Measurements from ENCODE around the gene MEAK7.
A peak's percentile ranks its signal among the peaks of the same experiment; 100 is the strongest.

MEAK7 gene, protein sequence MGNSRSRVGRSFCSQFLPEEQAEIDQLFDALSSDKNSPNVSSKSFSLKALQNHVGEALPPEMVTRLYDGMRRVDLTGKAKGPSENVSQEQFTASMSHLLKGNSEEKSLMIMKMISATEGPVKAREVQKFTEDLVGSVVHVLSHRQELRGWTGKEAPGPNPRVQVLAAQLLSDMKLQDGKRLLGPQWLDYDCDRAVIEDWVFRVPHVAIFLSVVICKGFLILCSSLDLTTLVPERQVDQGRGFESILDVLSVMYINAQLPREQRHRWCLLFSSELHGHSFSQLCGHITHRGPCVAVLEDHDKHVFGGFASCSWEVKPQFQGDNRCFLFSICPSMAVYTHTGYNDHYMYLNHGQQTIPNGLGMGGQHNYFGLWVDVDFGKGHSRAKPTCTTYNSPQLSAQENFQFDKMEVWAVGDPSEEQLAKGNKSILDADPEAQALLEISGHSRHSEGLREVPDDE

DNA sequence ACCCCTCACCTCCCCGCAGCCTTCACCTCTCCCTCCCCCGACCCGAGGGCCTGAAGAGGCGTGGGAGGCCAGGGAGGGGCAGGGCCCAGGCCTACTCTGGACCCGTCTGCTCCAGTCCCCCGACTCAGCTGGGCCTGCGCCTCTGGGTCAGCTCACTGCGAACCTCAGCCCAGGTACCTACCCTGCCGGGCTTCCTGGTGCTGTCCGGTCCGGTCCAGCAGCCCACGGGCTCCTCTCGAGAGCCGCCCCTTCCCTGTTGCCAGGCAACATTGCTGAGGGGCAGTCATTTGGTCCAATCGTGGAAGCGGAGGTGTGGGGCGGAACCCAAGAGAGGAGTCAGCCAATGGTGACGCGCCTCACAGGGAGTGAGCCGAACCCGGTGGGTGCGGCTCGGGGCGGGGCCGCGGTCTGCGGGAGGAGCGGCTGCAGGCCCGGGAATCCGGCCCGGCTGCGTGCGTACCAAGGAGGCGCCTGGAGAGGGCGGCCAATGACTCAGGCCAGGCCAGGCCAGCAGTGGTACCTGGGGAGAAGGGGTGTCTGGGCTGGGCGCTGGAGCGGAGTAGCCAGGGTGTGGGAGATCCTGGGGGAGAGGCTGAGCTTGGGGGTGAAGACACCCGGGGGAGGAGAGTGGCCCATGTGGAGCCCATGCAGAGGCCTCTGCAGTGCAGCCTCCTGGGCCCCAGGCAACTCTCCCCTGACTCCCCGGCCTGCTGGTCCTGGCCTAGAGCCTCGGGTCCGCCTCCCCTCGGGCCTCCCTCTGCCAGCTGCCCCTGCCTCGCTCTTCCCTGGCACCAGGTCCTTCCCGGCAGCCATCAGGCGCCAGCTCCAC lies at the start of gene MEAK7:
MEAK7 (minus strand) TSS at position 240 of the 829 bp plus-strand sequence. CDS start 6,573 bp downstream, outside the sequence.
- DNase-seq: peak; percentile 98

DNA sequence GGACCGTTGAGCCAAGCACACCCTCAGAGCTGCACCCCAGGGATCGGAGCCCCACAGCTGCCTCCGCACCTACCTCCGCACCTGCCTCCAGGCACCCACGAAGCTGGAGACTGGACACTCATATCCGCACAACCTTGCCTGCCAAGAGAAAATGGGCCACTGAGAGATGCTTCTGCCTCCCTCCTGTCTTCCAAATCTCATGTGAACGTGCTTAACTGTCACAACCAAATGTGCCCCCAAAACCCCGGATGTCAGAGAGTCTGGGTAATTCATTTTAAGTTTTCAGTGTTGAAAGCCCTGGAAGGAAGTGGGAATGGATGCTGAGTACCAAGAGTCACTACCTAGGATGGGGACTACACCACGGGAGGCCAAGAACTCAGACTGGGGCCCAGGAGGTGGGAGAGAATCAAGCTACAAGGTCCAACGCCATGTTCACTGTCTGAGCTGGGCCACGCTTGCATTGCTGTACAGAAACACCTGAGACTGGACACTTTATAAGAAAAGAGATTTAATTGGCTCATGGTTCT lies 49.5 kb upstream of the MEAK7 start:
- peak; percentile 44 for DNase-seq

DNA sequence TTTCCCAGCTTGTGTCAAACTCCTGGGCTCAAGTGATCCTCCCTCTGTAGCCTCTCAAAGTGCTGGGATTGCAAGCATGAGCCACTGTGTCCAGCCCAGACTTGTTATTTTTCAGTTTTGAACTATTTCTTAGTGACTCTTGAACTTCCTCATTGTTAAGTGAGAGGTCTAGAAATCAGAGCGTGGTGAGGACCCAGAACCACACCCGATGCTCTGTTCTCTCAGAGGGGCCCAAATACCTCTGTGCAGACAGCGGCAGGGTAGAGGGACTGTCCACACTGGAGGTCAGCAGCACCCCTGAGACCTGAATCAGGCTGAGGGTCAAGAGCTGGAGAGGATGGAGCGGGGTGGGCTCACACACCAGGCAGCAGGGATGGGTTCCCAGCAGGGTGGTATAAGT lies 47.7 kb upstream of the MEAK7 start:
- DNase-seq: no peak

DNA sequence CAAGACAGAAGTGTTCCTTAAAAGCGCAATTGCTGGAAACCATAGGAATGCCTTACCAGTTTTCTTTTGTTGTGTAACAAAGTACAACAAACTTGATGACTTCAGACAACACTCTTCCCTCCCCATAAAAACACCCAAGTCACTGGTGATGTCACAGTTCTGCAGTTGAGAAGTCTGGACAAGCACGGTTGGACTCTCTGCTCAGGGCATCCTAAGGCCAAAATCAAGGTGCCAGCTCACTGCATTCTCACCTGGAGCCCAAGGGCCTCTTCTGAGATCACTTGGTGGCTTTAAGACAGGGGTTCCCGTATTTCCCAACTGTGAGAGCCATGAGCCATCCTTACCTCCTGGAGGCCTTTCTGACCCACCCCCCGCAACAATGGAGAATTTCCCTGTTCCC lies 45.6 kb upstream of the MEAK7 start:
- DNase-seq: no peak

DNA sequence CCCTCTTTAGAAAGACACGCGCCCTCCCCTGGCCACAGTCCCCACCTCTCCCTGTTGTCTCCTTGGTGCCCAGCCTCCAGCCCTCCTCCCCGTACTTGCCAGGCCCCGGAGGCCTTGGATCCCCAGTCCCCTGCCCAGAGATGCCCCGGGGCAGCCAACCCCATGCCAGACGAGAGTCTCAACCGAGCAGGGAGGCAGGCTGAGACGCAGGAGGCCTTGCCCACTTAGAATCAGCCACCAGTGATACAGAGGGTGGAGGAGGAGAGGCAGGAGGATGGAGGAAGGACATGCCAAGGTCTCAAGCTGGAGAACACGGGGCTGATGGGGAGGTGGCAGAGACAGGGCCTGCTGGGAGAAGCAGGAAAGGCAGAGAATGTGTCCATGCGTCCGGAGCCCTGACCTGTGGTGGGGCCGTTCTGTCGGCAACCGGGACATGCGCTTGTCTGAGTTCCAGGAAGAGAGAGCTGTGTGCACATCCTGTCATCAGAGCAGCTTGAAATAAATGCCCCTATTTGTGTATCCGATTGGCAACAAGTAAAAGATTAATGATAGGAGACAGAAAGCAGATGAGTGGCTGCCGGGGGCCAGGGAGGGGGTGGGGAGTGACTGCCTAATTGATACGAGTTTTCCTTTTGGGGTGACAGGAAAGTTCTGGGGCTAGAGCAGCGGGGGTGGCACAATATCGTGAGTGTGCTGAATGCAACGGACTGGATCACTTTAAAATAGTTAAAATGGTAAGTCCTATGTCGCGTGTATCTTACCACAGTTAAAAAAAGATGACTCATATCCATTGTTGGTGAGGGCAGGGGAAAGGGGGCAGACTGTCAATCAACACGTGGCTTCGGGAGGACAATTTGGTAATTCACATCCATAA lies 44.7 kb upstream of the MEAK7 start:
- DNase-seq: peak; percentile 45

DNA sequence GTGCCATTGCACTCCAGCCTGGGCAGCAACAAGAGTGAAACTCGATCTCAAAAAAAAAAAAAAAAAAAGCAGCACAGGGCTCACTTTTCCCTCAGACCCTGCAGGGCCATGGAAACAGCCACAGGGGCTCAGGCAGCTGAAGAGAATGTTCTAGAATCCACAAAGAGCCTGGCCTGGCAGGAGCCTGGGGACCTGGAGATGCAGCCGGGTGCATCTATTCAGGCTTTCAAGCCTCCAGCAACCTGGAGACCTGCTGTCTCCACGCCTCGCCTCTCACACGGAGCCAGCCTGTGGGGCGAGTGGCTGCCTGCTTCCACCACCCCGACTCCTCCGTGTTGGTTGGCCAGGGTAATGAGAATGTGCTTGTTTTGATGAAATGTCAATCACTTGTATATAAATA lies 44.0 kb upstream of the MEAK7 start:
- DNase-seq: no peak

DNA sequence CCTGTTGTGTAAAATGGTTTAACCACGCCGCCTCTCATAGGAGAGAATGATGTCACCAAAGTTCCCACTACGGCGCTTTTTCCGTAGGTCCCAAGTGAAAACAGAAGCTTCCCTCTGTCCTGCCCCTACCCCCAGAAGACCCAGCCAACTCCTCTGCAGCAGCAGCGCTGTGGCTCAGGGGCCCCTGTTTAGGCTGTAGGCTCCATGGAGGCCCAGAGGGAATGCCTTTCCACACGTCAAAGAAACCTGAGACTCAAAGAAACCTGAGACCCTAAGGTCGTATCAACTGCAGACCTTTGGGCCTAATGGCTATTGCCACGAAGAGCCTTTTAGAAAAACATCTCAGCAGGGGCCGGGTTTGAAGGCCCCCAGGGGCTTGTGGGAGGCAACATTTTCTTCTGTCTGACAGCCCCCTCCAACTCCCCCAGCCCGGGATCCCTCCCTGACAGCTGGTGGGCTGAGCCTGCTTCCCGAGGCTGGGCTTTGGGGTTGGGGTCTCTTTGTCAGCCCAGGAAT lies 43.1 kb upstream of the MEAK7 start:
- DNase-seq: peak; percentile 27

DNA sequence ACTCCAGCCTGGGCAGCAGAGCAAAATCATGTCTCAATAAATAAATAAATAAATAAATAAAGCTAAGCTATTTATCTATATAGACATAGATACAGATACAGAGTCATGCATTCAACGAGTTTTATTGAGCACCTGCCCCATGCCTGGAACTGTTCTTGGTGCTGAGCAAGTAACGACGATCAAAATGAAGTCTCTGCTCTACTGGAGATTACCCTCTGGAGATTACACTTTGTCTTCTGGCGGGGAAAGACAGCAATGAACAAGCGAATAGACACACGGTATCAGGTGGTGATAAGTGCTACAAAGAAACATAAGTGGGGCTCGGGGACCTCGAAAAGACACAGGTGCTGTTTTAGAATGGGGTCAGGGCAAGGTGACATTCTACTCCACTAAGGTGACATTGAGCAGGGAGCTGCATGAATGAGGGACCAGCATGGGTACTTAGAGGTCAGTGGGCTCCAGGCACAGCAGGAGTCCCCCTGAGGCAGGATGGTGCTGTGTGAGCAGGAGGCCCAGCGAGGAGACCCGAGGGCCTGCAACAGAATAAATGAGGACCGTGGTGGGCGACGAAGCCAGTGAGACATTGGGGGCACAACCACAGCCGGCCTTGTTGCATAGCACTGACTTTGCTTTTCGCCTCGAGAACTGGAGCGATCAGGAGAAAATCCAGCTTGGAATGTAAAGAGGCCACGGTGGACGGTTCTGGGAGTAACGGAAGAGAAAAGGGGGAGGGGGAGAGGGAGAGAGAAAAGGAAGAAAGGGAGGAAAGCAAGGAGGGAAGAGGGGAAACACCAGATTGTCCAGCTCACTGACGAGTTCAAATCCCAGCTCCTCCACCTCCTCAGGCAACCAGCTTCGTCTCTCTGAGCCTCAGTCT lies 42.4 kb upstream of the MEAK7 start:
- no peak for DNase-seq

DNA sequence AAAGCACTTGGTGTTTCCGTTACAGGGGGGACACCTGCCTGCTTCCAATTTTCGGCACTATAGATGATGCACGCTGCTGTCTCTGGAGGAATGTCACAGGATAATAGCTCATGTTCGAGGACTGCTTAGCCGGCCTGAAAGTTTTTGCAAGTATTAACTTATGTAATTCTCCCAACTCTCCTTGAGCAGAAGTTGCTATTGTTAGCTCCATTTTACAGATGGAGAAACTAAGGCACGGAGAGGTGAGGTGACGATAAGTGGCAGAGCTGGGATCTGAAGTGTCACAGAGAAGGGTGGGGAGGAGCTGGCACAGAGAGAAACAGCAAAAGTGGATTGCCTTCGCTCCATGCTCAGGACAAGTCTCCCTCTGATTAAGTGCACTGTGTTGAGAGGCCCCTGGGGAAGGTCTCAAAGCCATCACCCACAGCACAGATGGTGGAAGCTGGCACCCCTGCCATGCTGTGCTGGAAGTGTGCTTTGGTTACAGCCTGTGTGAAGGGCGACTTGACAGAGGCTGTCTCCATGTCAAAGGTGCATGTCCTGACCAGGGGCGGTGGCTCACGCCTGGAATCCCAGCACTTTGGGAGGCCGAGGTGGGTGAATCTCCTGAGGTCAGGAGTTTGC lies 40.8 kb upstream of the MEAK7 start:
- DNase-seq: no peak

DNA sequence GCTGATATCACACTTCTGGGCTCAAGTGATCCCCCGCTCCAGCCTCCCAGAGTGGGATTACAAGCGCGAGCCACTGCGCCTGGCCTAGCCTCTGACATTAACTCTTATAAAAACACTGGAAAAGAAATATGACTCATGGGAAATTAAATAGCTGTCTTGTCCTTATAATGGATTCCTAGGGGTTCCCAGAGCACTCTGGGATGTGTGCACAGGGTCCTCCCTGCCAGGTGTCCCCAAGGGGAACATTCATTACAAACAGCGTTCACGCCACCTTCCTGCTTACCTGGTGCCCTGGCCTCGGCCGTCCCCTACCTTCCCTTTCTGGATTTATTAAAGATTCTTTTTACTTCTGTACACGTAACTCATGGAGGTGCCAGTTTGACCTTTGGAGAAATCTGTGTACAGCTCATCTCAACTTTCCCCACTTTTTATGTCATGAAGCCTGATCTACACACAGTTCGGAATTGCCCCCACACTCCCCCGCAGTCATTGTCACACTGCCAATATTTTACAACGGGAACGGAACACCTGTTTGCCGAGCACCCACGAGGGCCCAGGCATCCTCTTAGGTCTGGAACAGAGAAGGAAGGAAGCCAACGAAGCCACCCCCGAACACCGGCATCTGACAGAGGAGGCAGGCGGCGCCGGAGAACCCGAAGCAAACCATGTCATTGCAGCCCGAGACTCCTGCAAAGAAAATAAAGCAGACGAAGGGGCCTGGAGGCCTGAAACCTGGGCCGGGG lies 39.7 kb upstream of the MEAK7 start:
- DNase-seq: peak; percentile 38

DNA sequence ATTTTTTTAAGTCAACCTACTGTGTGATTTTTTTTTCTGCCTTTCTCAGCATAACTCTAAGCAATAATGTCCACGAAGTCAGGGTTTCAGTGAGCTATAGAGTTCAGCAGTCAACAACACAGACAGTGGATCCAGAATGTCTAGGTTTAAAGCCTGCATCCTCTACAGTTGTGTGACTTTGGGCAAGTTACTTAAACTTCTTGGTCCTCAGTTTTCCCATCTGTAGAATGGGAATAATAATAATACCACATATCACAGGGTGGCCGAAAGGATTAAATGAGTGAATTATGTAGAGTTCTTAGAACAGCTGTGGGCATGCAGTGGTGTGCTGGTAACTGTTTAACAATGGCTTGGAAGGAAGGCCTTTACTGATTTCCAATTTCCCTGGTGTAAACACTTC lies 38.8 kb upstream of the MEAK7 start:
- DNase-seq: no peak

DNA sequence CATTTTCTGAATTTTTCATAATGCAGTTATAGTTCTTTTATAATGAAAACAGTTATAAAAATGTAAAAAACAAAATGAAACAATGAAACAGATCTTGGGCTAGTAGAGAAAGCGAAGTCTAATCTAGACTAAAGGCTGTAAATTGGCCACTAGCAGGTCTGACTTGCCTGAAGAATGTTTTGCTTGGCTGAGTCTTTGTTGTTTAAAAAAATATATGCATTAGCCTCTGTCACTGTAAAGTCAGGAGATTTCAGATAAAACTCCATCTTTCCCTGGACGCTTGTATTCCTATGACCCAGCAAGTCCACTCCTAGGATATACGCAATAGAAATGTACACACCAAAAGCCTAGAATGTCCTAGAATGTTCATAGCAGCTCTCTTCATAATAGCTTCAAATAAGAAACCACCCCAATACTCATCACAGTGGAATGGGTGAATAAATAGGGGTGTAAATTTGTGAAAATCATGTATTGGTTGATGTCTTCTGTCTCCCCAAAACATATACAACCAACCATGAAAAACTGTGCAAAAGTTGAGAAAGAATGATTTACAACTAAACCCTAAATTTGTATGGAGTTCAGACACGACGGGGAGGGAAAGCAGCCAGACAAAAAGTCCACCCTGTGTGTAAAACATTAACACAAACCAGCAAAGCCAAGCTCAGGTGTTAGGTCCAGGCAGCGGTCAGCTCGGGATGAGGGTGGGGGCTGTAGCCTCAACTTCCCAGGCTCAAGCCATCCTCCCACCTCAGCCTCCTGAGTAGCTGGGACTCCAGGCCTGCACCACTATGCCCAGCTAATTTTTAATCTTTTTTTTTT lies 37.7 kb upstream of the MEAK7 start:
- DNase-seq: no peak

DNA sequence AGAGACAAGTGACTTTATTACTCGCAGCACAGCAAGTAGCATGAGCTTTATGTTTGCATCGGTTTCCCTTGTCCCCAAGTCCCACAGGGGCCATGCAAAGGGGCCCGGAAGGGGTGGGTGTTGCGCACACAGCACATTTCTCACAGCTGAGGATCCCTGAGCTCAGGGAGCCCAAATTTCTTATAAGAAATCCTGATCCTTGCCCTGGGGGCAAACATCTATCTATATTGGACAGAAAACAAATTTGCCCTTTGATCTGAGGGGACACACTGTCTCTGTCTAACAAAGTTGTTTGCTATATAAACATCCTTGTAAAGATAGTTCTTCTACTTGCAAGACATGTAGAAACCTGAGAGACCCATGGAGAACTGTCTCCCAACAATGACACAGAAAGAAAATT lies 35.7 kb upstream of the MEAK7 start:
- DNase-seq: no peak

DNA sequence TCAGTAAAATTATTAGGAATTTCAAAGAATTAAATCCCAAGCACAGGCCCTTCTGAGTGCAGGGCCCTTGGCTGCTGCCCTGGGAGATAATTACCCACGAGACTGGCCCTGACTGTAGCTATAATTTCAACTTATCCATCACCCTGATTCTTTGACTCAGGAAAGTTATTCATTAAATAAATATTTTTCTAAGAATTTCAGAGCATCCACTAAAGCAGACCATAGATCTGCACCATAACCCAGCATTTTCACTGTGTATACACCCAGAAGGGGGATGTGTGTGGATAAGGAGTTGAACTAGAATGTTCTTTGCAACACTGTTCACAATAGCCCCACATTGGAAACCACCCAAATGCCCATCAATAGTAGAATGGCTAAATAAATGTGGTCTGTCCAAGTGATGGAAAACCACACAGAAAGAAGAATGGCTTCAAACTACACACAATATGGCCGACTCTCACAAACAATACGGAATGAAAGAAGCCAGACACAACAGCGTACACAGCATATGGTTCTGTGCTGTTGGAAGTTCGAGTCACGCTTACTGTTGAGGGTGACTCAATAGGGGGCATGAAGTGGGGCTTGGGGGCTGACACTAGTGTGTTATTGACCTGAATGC lies 33.9 kb upstream of the MEAK7 start:
- no peak for DNase-seq

DNA sequence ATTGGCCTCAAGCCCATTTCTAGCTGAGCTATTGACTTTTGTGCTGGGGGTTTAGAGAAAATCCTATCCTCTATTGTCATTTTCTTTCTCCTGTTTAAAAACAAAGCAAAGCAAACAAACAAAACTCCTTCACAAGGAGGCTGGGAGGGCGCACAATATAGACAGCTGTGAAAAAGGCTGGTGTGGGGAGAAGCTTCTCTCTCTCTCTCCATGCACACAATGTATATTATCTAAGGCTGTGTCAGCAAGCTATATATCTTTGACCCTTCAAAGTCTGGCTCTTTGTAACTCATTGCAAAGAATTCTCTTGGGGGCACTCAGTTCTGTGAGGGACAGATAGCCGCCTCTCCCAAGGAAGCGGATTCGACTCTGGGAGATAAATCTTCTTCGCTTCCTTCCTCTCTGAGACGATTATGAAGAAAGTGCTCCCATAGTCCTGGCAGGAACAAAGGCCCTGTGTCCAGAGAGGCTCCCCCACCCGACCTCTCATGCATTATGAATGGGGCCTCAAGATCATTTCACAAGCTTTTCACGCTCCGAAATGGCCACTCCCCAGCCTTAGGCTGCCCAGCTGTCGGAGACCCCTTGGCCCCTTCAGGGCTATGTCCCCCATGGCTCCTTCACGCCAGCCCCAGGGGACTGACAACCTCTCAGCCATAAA lies 33.2 kb upstream of the MEAK7 start:
- DNase-seq: no peak

DNA sequence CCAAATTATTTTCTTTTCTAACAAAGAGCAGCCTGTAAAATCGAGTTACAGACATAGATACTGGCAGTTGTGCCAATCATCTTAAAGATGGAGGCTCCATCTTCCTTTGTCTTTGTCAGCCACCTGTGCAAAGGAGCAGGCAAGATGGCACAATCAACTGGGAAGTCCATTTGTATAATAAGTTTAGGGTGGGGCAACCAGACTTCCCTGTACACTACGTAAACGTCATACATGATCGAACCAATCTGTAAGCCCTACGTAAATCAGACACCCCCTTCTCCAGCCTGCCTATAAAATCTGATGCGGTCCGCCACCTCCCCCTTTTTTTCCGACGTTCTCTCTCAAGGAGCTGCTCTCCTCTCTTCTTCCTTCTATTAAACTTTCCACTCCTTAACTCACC lies 31.4 kb upstream of the MEAK7 start:
- DNase-seq: no peak

DNA sequence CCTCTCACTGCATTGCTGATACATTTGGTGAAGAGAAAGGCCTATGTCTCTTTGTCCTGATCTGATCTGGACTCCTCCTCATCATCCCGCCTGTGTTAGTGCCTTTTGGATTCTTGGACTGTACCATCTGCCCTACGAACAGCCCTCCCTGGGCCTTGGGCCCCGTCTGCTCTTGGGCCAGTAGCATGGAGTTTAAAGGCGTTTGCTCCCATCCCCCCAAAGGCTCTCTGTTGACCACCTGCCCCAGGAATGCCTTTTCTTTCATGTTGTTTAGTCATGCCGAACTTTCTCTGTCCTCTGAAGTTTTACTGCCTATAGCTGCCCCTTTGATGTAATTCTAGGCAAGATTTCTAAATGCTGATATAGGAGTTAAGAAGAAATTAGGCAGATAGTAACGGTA lies 30.9 kb upstream of the MEAK7 start:
- DNase-seq: no peak

DNA sequence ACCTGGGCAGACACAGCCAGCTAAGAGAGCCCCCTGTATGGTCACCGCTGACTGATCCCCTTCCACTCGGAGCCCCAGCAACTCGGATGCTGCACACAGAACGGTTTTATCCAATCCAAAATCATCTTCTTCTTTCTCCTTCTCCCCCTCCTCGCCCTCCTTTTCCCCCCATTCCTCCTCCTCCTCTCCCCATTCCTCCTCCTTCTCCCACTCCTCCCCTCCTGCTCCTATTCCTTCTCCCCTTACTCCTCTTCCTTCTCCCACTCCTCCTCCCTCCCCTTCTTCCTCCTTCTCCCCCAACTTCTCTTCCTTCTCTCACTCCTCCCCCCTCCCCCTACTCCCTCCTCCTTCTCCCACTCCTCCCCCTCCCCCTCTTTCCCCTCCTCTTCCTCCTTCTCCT lies 30.4 kb upstream of the MEAK7 start:
- DNase-seq: no peak

All from stimulated activated CD4-positive, alpha-beta T cell treated with anti-CD3 and anti-CD28 coated beads, Interleukin-4, amount 100 ng/mL, for 24 hours (primary cell).